ENCODE measurements around the gene UNC119.
"Not testable (repeated sequence)": the region's sequence is repeated elsewhere in the genome, so short reads cannot be mapped to it uniquely, and the experiment has no call there.

Gene UNC119

GRCh38 chr17:28552176-28552999 lies at the start of gene UNC119:
Gene UNC119, minus strand, starts transcription at chr17:28552624. Its CDS starts 67 bp downstream, at chr17:28552557.
- DNase-seq = peak; percentile 86

- DNase-seq = peak; percentile 73
These were observed 47.1 kb upstream of the UNC119 start for GRCh38 chr17:28599311-28600184.

GRCh38 chr17:28598799-28599310 lies 46.4 kb upstream of the UNC119 start, which contains the start of gene SPAG5:
Gene SPAG5, minus strand, starts transcription at chr17:28599025. Its CDS starts 79 bp downstream, at chr17:28598946.
- DNase-seq = peak; percentile 97

GRCh38 chr17:28598389-28598788 lies 46.0 kb upstream of the UNC119 start:
- DNase-seq = no peak

- DNase-seq = no peak
These were observed 45.4 kb upstream of the UNC119 start for GRCh38 chr17:28597606-28598383.

GRCh38 chr17:28592260-28592659 lies 39.8 kb upstream of the UNC119 start:
- no peak for DNase-seq

- DNase-seq = no peak
These were observed 33.4 kb upstream of the UNC119 start for GRCh38 chr17:28585851-28586250.

GRCh38 chr17:28584434-28584833 lies 32.0 kb upstream of the UNC119 start:
- DNase-seq = no peak

- DNase-seq = no peak
These were observed 30.1 kb upstream of the UNC119 start for GRCh38 chr17:28582513-28582912.

- no peak for DNase-seq
These were observed 28.5 kb upstream of the UNC119 start for GRCh38 chr17:28580959-28581358.

- peak; percentile 88 for DNase-seq
These were observed 27.1 kb upstream of the UNC119 start for GRCh38 chr17:28579526-28579925.

GRCh38 chr17:28578246-28579195 lies 26.1 kb upstream of the UNC119 start:
- no peak for DNase-seq

GRCh38 chr17:28577466-28577824 lies 25.0 kb upstream of the UNC119 start:
- DNase-seq = no peak

GRCh38 chr17:28576758-28577465 lies 24.5 kb upstream of the UNC119 start, which contains the start of gene ALDOC:
Gene ALDOC, minus strand, starts transcription at chr17:28576895. Its CDS starts 1,363 bp downstream, at chr17:28575532.
- peak; percentile 98 for DNase-seq

GRCh38 chr17:28576016-28576415 lies 23.6 kb upstream of the UNC119 start:
- not testable (repeated sequence) for DNase-seq

- no peak for DNase-seq
These were observed 22.8 kb upstream of the UNC119 start for GRCh38 chr17:28575126-28575795.

- DNase-seq = no peak
These were observed 22.1 kb upstream of the UNC119 start for GRCh38 chr17:28574526-28574925.

GRCh38 chr17:28573966-28574480 lies 21.6 kb upstream of the UNC119 start:
- no peak for DNase-seq

GRCh38 chr17:28573521-28573920 lies 21.1 kb upstream of the UNC119 start:
- no peak for DNase-seq

- DNase-seq = no peak
These were observed 20.6 kb upstream of the UNC119 start for GRCh38 chr17:28573040-28573380.

All from activated CD4-positive, alpha-beta T cell treated with anti-CD3 and anti-CD28 coated beads, Interleukin-2, Interleukin-6, amounts not matched to agents 100 ng/mL and 50 ng/mL, durations not matched to agents 16 hours and 8 hours (primary cell).